HepG2 (cell line): ENCODE measurements around the gene E2F1. TPM values are rescaled to one million over a fixed set of nuclear protein-coding genes. Genes with fewer than 3 reads are reported as not detected.

Experiments used
- ARNT2 ChIP-seq: sonication (generic); formaldehyde crosslinking; IDR thresholded peaks from 2 replicates; pipeline ENCODE4 v1.8.0; 2022; ENCODE audit warnings: mild to moderate bottlenecking, low read depth, missing genetic modification reagents, moderate library complexity
- CCDC6 ChIP-seq: sonication (generic); formaldehyde crosslinking; IDR thresholded peaks from 2 replicates; pipeline ENCODE4 v1.8.1; 2022; ENCODE audit warnings: mild to moderate bottlenecking, missing genetic modification reagents, moderate library complexity
- DDIT3 ChIP-seq: sonication (generic); formaldehyde crosslinking; IDR thresholded peaks from 2 replicates; pipeline ENCODE4 v1.4.0; 2020; ENCODE audit warnings: mild to moderate bottlenecking, missing genetic modification reagents
- ETS1 ChIP-seq: sonication (generic); formaldehyde crosslinking; IDR thresholded peaks from 2 replicates; pipeline ENCODE4 v1.4.0; 2020; ENCODE audit warnings: missing genetic modification reagents
- FUBP1 ChIP-seq: sonication (generic); formaldehyde crosslinking; IDR thresholded peaks from 2 replicates; pipeline ENCODE4 v1.5.1; 2020; ENCODE audit warnings: missing genetic modification reagents, mild to moderate bottlenecking, borderline replicate concordance
- GRHL1 ChIP-seq: sonication (generic); formaldehyde crosslinking; conservative IDR thresholded peaks from 2 replicates; pipeline ENCODE4 v1.8.0; 2022; ENCODE audit warnings: missing genetic modification reagents
- HNRNPK ChIP-seq: fragments of 200-400 bp; formaldehyde crosslinking; IDR thresholded peaks from 2 replicates; pipeline ENCODE4 v1.6.1; 2018; ENCODE audit warnings: low read length, low read depth, moderate library complexity, mild to moderate bottlenecking; ENCODE audit not compliant: poor library complexity, severe bottlenecking
- KLF16 ChIP-seq, 2 experiments: sonication (generic) in 1 of 2; formaldehyde crosslinking in 1 of 2; IDR thresholded peaks; 2 replicates each; pipeline versions ENCODE4 v1.6.1 to v1.8.0; 2016 to 2023; ENCODE audit warnings: missing genetic modification reagents in 2 of 2, missing compliant biosample characterization in 1 of 2
- PBX3 ChIP-seq: sonication (generic); formaldehyde crosslinking; IDR thresholded peaks from 2 replicates; pipeline ENCODE4 v1.8.1; 2023; ENCODE audit warnings: missing genetic modification reagents, inconsistent platforms, borderline replicate concordance
- PLRG1 ChIP-seq: fragments of 450-650 bp; conservative IDR thresholded peaks from 2 replicates; pipeline ENCODE4 v1.6.1; 2016
- PPARG ChIP-seq: conservative IDR thresholded peaks from 2 replicates; pipeline ENCODE4 v1.6.1; 2016; ENCODE audit warnings: missing biosample characterization, missing genetic modification reagents
- SKI ChIP-seq: fragments of 450-650 bp; IDR thresholded peaks from one replicate; pipeline ENCODE4 v1.6.1; 2018; ENCODE audit warnings: mild to moderate bottlenecking; ENCODE audit not compliant: partially characterized antibody
- SMYD3 ChIP-seq: sonication (generic); formaldehyde crosslinking; IDR thresholded peaks from 2 replicates; pipeline ENCODE4 v1.8.1; 2023; ENCODE audit warnings: mild to moderate bottlenecking, missing genetic modification reagents
- SRSF9 ChIP-seq: fragments of 200-400 bp; formaldehyde crosslinking; IDR thresholded peaks from 2 replicates; pipeline ENCODE4 v1.6.1; 2018; ENCODE audit warnings: borderline replicate concordance, mild to moderate bottlenecking, low read depth, low read length; ENCODE audit not compliant: insufficient read depth, poor library complexity, severe bottlenecking
- ZBTB10 ChIP-seq: sonication (generic); formaldehyde crosslinking; IDR thresholded peaks from 2 replicates; pipeline ENCODE4 v1.4.0; 2020; ENCODE audit warnings: missing genetic modification reagents, borderline replicate concordance
- ZNF20 ChIP-seq: sonication (generic); formaldehyde crosslinking; IDR thresholded peaks from 2 replicates; pipeline ENCODE4 v1.4.0; 2020; ENCODE audit warnings: mild to moderate bottlenecking, moderate library complexity, missing genetic modification reagents
- ZNF326 ChIP-seq: sonication (generic); formaldehyde crosslinking; IDR thresholded peaks from 2 replicates; pipeline ENCODE4 v1.4.0; 2020; ENCODE audit warnings: missing genetic modification reagents, borderline replicate concordance
- ZNF34 ChIP-seq: sonication (generic); formaldehyde crosslinking; IDR thresholded peaks from 2 replicates; pipeline ENCODE4 v1.4.0; 2020; ENCODE audit warnings: mild to moderate bottlenecking, missing genetic modification reagents, borderline replicate concordance
- ZNF468 ChIP-seq: sonication (generic); formaldehyde crosslinking; IDR thresholded peaks from 2 replicates; pipeline ENCODE4 v1.8.0; 2022; ENCODE audit warnings: mild to moderate bottlenecking, moderate library complexity, missing genetic modification reagents
- polyA plus RNA-seq, 8 experiments: library from polyadenylated mRNA; depleted of rRNA in 3 of 8; stranded (reverse) in 7 of 8; unstranded in 1 of 8; fragments of >200 nt; fragmentation: Illumina TruSeq in 4 of 8; extraction: Trizol in 4 of 8; gene quantifications; 2 replicates each; pipeline versions ENCODE4 v1.2.1 to v1.2.3, GENCODE V29; 2011 to 2016; ENCODE audit warnings: low read depth in 4 of 8, missing spikeins in 1 of 8, mixed read lengths in 1 of 8; ENCODE audit not compliant: insufficient read depth in 1 of 8
- total RNA-seq, 5 experiments: library from RNA; depleted of rRNA; stranded (reverse); fragments of >200 nt; fragmentation: Illumina TruSeq; extraction: Trizol; gene quantifications; 2 replicates each; pipeline ENCODE4 v1.2.3, GENCODE V29; 2016; ENCODE audit warnings: low read depth in 1 of 5

E2F1 gene
- total and polyA plus RNA-seq, 2 of the 13 experiments (the other 11 are each of a cell fraction or from before 2014, with no cell fraction given) = 25.5 to 39.4 TPM

- no peak for TF ChIP-seq ETS1 (CRISPR knock-in tag)
- peak in 1 of 2 experiments; percentile 79; a peak in 2 of 4 replicates for TF ChIP-seq KLF16 (CRISPR knock-in tag; IDR thresholded peaks at IDR 0.05)
- no peak for TF ChIP-seq ZNF326
- TF ChIP-seq SKI = no peak
- TF ChIP-seq ZNF34 = no peak
- no peak for TF ChIP-seq PBX3 (CRISPR knock-in tag)
- peak; percentile 95; the same call in 1 of the 2 replicates for TF ChIP-seq ZBTB10 (CRISPR knock-in tag)
- TF ChIP-seq HNRNPK = no peak
- TF ChIP-seq SRSF9 = no peak
- peak; percentile 98 for TF ChIP-seq ZNF20 (CRISPR knock-in tag)
- no peak for TF ChIP-seq DDIT3 (CRISPR knock-in tag)
- TF ChIP-seq ZNF468 (CRISPR knock-in tag) = no peak
- peak; percentile 95 for TF ChIP-seq PPARG (CRISPR knock-in tag)
- TF ChIP-seq CCDC6 (CRISPR knock-in tag) = no peak
- TF ChIP-seq ARNT2 = 0 out of 2 replicates have a peak, but pooled peaks have one; percentile 3
- peak; percentile 36; the same call in 1 of the 2 replicates for TF ChIP-seq SMYD3 (CRISPR knock-in tag)
- no peak for TF ChIP-seq FUBP1 (CRISPR knock-in tag)
- no peak for TF ChIP-seq GRHL1
- no peak for TF ChIP-seq PLRG1
Observed at GRCh38 chr20:33724439-33725094, 38.4 kb upstream of the E2F1 start (continued).
